Stimulated activated CD8-positive, alpha-beta memory T cell treated with anti-CD3 and anti-CD28 coated beads, Interleukin-15, amount 100 ng/mL, for 24 hours (primary cell): ENCODE data around the gene FOXJ3.

ENCODE experiments used
- DNase-seq: peaks from one replicate; pipeline ENCODE4 v3.0.0-alpha.2; 2020; ENCODE audit warnings: low read depth

The FOXJ3 gene

DNA sequence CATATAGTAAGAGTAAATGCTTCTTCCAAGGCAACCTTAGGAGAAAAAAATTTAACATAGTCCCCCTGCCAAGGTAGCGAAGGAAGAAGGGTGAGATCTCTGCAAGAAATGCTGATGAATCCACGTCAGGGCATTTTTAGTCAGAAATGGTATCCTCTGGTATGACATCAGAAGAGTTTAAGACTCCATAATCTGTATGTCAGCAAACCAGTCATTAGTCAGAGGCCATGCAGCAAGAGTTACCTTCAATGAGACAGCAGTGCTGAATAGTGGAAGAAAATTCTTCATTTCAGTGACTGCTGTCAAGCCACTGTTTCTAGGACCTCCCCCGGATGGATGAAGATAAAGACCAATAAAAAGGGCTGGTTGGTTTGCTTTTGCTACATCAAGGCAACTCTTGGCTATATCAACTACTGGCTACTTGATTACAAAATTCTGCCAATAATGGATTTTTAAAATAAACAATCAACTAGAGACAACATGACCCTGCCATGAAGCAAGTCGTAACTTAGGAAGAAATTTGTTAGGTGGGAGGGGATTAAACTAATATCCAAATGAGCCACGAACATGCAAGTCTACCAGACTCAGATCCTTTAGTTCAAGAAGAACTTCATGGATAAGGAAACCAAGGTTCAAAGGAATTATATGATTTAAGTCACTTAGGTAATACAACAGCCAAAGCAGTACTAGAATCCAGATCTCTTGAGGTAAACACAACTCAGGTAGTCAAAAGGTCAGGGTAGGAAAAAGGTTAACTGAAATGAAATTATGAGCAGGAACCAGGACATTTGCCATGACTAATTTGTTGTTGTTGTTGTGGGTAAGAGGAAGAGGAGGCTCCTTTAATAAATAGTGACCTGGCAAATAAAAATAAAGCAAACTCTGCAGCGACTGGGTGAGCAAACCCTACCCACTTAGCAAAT lies 144.8 kb downstream of the FOXJ3 start:
- DNase-seq: no peak

DNA sequence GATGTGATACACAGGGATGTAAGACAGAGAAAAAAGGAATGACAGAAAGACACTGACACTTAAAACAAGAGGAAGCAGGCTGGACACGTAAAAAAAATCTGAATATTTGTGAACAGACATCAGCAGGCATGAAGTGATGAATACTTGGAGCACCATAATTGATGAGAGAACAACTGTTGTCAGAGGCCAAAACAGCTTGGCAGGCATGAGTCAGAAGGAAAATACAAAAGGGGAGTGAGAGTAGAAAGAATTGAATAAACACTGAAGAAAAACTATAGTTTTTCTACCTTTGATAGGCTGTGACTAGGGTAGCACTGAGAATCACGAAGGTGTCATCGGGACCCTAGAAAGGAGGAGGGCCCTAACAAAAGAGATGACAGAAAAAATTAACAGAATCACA lies 148.9 kb downstream of the FOXJ3 start:
- no peak for DNase-seq

DNA sequence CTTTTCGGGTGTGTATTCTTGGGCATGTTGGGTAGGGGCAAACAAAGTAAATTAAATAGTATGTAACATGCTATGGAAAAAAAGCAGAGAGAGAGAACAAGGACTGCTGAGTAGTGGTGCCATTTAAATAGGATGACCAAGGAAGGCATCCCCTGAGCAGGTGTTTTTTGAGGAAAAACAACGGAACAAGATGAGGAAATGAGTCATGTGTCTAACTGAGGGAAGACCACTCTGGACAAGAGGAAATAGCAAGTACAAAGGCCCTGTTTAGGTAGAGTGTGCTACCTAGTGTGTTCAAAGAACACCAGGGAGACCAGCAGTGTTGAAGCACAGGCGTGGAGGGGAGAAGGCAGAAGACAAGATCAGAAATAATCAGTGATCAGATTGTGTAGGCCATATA lies 150.4 kb downstream of the FOXJ3 start:
- no peak for DNase-seq

DNA sequence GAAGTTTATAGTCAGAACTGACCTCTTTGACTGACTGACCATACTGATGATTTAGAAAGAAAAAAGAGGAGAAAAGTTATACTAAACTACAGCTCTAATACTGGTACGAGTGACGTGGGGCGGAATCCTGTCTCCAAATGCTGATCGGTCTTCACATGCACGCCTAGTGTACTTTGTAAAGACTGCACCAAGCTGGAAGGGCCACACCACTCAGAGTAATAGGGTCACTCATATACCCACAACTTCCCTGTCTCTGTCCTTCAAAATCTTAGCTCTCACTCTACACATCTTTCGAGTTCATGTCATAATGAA lies 151.1 kb downstream of the FOXJ3 start:
- DNase-seq: no peak

DNA sequence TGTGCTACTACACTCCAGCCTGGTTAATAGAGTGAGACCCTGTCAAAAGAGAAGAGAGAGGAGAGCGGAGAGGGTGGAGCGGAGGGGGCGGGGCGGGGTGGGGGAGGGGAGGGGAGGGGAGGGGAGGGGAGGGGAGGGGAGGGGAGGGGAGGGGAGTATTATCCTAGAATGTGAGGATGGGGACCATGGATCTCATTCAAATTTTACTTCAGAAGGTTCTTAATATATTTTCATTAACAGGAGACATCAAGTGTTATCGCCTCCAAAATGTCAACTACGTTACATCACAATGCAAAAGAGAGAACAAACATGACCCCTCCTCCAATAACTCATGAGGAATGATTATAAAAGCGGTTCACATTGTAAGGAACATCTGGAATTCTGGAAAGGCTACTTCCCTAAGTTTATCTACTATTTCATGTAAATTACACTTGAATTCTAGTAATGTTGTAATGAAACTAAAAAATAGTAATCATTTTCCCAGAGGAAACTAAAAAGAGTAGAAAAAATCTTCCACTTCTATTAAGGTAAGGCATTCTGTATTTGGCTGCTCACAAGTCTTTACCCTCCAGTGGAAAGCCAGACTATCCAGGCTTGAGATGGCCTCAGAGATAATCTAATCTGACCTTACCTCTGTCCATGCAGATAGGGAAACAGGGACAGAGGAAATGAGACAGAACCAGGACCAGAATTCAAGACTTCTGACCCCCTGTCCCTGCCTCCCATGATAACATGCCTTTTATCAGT lies 151.7 kb downstream of the FOXJ3 start:
- no peak for DNase-seq

DNA sequence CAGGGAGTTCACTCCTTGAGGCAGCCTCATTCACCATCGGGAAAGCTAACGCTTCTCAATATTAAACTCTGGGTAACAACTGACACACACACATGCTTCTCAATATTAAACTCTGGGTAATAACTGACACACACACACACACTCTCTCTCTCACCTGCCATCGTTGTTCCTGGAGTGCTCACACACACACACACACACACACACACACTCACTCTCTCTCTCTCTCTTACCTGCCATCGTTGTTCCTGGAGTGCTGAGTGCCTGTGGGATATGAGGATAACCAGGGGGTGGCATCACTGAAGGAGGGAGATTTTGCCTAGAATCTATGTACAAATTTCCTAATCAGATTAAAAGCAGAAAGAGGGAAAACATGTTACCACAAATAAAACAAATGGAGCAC lies 153.3 kb downstream of the FOXJ3 start:
- no peak for DNase-seq

DNA sequence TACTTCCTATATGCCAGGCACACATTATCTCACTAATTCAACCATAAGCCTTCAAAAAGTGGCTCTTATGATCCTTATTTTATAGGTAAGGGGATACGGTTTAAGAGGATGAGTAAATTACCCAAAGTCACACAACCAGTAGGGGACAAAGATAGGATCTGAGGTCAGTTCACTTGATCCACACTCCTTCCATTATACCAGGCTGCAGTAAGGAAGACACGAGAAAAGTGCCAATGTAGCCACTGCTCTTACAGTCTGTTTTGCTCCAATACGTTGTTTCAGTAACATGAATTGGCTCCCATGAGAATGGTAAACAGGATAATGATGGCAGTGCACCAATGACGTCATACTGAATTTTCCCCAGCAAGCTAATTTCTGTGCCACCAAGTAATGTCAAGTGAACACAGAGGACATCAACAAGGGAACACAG lies 155.1 kb downstream of the FOXJ3 start:
- no peak for DNase-seq

DNA sequence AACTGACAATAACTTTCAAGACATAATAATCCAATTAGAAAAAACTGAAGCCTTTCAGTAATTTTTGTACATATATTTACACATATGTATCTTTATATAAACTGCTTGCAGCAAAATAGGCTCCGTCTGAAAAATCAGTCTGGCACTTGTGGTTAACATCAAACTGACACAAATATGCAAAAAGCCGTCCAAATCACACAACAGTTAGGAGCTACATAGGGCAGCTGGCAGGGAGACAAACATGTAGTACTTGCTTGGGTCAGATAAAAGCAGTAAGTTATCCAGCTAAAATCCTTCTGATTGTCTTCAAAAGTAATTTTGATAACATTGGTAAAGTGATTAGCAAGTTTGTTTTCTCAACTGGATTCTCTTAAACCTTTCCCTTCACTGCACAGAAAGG lies 155.8 kb downstream of the FOXJ3 start:
- no peak for DNase-seq

DNA sequence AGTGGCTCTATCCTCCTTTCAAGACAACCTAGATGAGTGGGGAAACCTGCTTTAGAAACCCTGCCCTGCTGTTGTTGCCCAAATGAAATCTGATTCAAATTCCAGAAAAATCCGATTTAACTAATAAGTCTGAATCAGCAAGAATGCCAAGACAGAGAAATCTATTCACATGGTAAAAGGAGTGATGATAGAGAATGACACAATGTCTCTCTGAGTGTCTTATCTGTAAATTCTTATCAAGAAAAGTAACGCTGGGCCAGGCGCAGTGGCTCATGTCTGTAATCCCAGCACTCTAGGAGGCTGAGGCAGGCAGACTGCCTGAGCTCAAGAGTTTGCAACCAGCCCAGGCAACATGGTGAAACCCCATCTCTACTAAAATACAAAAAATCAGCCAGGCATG lies 156.8 kb downstream of the FOXJ3 start:
- DNase-seq: no peak

DNA sequence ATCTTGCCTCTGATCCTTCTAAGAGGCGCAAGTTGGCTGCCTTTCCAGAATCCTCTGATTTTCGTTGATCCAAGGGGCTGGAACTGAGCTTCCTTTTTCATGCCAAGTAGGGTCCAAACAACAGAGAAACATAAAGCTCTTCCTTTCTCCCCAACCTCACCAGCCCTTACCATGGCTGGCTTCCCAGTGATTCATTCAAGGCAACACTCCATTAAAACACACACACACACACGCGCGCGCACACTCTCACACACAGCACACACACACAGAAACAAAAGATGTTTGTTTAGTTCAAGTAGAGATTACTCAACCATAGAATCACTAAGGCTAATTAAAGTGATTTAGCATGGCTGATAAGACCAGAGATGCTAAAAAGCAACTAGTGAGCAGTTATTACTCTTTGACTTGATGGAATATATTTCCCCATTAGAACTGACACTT lies 157.5 kb downstream of the FOXJ3 start:
- no peak for DNase-seq

DNA sequence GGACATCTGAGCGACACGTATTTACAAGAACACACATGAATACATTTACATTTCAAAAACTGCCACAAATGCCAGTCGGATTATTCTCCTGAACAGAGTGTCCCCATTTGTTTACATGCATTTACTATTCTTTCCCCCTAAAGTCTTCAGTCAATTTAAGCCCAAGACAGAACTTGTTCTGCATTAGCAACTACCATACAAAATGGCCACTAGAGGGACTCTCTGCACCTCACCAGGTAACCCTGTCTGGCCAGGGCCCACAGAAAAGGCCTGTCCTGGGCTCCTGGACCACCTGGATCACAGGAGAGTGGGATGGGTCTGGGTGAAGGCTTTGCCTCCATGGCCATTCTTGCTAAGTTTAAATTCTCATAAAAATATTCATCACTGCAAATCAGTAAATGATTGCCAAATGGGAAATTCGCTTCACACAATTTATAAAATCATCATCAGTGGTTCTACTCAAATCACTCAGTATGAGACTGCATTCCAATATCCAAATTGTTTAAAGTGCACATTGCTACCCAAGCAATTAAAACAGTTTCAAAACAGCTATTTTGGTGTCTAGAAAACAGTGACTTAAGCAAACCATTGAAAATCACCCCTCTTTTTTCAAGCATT lies 158.0 kb downstream of the FOXJ3 start:
- no peak for DNase-seq

DNA sequence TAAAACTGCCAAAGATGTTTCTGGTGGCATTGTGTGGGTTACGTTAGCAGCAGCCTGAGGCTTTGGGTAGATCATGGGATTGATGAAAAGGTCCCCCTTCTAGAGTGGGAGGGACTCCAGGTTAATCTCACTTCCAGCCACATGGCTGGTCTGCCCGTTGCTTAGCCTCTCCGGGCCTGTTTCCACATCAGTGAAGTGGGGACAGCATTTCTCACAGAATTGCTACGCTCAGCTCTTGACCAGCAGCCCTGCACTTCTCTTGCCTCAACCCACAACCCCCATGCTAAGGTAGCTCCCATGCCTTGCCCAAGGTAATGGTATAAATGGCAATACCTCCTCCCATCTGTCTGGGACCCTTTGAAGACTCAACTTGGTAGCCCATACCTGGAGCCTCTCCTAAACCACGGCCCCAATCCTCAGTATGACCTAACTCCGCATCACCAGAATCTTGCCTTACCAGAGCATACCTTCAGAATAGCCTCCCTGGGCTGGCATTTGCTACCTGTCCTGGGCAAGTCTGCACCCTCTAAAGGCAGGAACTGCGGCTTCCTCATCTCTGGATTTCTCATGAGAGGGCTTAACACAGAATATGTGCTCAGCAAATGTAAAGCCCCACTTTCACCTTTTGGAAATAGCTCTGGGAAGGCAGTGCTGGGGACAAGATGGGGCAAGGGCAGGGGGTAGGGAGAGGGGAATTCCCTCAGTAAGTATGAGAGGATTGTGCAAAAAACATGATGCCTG lies 159.6 kb downstream of the FOXJ3 start:
- DNase-seq: no peak

DNA sequence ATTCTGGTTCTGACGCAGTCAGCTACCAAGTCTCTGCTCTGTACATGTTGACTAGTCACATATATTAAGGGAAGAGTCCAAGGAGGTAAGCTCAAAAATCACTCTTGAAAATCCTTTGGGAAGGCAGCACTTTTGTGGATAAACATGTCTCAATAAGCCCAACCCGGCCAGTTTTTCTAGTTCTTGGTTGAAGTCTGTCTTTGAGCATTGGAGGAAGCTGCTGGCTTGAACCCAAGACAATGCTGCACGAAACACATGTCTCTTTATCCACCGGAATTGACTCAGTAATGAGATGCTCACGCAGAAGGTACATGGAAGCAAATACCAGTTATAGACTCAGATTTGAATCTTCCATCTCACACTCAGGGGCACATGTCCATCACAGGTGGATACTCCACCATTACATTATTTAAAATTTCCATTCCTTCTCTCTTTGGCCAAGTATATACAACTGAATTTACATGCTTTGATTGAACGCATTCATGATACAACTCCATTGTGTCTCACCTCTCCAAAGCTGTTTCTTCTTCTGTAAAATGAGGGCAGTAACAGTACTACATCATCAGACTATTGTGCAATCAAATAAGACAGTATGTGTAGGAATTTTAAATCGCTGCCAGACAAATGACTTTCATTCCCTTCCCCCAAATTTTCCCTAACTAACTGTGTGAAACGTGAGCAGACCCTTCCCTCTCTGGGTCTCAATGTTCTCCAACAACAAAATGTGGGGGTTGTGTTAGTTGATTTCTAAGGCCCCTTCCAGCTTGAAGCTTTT lies 160.9 kb downstream of the FOXJ3 start:
- no peak for DNase-seq

DNA sequence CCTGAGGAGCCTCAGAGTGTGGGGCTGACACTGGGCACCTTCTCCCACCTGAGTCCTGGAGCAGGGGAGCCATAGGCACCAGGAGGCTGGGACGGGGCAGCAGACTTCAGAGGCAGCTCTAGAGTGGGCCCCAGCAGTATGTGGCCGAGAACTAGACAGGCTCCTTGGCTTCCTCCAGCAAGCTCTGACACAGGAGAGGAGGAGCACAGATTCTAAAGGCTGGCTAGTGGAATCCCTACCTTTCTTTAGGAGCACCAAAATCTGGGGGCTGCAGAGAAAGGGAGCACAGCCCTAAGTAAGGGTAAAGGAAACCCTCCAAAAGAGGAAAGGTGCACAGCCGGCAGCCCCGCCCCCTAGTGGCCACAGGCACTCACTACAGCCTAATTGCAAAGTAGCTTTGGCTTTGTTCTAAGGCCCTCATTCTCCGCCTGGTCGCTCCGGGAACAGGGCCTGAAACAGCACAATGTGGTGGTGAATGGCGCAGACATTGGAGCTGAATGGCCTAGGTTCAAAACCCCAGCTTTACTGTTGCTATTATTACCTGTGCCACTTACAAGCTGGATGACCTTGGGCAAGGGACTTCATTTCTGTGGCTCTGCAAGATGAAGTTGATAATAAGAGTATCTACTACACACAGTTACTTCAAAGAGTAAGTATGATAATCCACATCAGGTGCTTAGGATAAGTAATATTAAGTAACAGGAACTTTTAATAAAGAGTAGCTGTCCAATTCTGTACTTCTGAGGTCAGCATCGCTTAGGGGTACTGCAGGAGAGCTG lies 161.7 kb downstream of the FOXJ3 start:
- peak; percentile 34 for DNase-seq

DNA sequence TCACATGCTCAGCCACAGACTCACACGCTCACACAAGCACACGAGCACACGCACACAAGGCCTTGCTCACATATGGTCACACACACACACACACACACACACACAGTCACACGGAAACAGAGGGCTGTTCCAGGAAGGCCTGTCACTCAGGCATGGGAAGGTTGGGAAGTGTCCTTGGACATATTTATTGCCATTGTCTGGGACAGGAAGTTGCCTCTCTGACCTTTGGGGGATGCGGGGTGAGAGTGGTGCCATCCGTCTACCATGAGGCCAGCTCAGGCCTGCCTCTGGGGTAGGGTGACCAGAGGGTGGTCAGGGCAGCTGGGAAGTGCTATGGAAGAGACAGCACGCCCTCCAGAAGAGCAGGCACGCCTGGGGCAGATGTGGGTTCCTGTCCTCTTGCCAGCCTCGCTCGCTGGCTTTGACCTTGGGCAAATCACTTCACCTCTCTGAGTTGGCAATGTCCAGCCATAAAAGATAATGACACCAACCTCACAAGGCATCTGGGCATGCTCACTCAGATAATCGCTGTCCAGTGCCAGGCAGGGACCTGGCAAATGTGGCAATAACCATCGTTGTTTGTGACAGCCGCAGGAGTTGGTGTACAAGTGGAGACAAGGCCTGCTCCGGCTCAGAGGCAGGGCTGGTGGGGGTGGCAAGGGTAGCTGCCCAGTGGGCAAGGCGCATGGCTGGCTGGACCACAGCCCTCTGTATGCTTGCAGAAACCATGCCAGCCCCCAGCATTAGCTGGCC lies 162.5 kb downstream of the FOXJ3 start:
- no peak for DNase-seq

DNA sequence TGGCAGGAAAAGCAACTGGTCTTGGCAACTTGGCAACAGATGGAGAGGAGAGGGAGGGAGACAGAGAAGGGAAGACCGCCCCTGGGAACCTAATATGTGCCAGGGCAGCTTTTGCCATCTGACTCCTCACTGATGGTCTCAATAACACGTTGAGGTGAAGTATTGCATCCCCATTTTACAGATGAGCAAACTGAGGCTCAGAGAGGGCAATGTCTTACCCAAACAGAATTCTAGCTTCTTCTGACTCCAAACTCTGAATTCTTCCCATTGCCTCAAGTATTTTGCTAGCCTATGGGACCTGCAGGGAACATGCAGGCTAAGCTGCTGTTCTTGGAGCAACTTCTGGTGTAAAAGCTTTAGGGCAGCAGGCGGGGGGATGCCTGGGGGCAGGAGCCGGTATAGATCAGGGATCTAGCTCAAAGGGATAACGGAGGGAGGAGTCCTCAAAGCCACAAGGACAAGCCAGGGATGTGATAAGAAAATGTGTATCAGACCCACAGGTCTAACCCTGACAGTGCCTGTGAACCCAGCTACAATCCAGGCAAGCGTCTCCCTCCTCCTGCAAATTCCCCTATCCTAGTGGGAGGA lies 163.3 kb downstream of the FOXJ3 start:
- no peak for DNase-seq

DNA sequence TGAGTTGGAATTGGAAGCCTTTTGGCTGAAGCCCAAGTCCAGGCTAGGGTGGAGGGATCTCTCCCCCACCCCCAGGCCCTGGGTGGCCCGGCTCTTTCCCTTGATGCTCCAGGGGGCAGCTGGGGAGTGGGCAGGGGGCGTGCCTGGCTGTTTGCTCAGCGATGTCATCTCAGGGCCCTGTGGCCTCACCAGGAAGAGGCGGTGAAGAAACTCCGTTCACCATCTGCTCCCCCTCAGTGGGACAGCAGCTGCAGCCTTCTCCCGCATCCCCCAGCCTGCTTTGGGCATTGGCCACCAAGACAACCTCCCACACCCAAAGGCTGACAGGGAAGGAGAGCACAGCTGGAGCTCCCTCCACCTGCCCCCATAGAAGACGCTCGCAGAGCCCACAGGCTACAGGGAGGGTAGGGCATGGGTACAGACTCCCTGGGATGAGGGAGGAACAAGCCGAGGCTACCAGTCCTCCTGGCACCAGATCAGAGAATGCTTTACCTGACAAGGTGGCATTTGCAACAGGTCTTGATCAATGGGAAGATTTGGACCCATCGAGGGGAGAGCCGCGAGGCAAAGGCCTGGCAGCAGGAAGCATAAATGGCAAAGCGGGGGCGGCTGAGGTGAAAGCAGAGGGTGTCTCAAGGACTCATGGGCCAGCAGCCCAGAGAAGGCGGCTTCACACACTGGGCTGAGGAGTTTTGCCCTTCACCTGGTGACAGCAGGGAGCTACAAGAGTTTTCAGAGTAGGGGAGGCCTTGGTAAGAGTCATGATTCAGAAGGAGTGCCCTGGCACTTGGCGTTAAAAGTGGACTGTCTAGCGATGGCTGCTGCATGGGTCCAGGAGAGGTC lies 164.0 kb downstream of the FOXJ3 start:
- no peak for DNase-seq

DNA sequence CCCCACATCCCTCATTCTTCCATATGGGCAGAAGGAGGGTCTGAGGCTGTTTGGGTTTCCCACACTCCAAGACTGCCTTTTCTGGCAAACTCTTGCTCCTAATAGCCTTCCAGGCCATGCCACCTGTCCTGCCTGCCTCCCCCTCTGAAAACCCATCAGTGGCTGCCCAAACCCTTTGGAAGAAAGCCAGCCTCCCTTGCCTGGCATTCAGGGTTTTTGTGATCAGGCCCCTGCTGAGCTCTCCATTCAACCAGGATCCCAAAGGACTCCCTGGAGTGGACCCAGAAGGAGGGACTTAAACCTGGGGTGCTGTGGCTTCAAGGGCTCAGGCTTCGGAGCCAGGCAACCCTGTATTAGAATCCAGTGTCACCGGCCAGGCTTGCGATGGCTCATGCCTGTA lies 166.3 kb downstream of the FOXJ3 start:
- DNase-seq: no peak

DNA sequence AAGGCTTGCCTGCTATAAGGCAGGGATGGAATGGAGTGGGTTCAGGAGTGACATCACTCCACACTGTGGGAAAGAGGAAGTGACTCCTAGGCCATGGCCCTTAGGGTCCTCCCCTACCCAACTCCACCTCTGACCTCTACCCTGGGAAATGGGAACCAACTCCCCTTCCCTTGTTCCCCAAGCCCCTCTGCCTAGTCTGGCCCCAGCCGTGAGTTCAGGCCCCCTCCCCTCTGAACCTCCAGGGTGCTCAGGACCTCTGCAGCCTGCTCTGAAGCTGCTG lies 166.7 kb downstream of the FOXJ3 start:
- no peak for DNase-seq
